ENCODE data around the gene RNF169. TPM values are rescaled to one million over a fixed set of nuclear protein-coding genes. Genes with fewer than 3 reads are reported as not detected.

The RNF169 gene, protein sequence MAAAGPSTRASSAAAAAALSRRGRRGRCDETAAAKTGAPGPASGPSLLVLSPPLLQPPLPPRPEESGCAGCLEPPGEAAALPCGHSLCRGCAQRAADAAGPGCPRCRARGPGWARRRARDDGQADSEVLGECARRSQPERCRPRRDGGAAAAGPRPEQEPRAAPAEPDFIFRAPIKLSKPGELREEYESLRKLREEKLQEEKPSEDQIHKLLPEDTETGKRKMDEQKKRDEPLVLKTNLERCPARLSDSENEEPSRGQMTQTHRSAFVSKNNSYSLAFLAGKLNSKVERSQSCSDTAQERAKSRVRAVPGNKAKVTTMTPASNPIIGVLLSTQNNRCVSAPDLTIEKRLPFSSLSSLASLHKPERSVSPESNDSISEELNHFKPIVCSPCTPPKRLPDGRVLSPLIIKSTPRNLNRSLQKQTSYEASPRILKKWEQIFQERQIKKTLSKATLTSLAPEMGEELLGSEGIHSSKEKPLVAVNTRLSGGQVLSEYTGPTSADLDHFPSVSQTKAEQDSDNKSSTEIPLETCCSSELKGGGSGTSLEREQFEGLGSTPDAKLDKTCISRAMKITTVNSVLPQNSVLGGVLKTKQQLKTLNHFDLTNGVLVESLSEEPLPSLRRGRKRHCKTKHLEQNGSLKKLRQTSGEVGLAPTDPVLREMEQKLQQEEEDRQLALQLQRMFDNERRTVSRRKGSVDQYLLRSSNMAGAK
- total RNA-seq, result 10 to 100 TPM; 13.4 to 34.3 (median 22.8) TPM

DNA sequence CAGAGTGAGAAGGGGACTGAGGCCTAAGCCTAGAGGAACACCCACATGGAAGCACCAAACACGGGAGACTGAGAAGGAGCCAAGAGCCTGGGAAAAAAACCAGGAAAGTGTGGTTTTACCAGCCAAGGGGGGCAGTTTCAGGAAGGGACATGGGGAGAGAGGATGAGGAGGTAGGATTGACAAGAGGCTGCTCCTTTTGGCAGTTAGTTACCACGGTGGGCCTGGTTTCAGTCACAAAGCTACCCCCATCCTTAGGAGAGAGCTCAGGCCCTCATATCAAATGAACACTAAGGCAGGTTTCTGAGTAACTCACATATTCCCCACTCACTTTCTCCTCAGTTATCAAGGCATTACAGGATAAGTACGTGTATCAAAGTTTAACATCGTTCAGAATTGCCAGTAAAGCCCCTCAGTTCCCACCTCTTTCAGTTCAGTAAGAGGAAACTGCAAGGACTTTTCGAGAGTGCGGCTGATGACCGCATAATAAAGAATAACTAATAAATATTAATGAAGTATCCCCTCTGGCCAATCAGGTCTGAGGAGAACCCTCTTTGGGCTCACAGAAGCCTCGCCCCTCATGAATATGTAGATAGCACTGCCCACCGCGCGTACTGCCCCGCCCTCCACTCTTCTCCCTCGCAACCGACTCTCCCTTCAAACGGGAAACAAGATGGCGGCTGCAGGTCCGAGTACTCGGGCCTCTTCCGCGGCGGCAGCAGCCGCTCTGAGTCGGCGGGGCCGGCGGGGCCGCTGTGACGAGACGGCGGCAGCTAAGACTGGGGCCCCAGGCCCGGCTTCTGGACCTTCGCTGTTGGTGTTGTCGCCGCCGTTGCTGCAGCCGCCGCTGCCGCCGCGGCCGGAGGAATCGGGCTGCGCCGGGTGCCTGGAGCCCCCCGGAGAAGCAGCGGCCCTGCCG is at the start of gene RNF169:
RNF169 (plus strand) TSS at position 639 of the 916 bp plus-strand sequence; CDS start at position 671, 32 bp downstream.
- TF ChIP-seq POLR2AphosphoS5 (IDR thresholded peaks at IDR 0.05) (peak; percentile 65 to 75), EP300 (IDR thresholded peaks at IDR 0.05) (no peak), POLR2A (IDR thresholded peaks at IDR 0.05) (peak; percentile 42 to 85 (median 72))
- TF ChIP-seq, protein P1, sequence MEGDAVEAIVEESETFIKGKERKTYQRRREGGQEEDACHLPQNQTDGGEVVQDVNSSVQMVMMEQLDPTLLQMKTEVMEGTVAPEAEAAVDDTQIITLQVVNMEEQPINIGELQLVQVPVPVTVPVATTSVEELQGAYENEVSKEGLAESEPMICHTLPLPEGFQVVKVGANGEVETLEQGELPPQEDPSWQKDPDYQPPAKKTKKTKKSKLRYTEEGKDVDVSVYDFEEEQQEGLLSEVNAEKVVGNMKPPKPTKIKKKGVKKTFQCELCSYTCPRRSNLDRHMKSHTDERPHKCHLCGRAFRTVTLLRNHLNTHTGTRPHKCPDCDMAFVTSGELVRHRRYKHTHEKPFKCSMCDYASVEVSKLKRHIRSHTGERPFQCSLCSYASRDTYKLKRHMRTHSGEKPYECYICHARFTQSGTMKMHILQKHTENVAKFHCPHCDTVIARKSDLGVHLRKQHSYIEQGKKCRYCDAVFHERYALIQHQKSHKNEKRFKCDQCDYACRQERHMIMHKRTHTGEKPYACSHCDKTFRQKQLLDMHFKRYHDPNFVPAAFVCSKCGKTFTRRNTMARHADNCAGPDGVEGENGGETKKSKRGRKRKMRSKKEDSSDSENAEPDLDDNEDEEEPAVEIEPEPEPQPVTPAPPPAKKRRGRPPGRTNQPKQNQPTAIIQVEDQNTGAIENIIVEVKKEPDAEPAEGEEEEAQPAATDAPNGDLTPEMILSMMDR (IDR thresholded peaks at IDR 0.05), result no peak
- Histone ChIP-seq H3K27me3 (no peaks in the 10 kb centered on the region), H3K9me3 (no peaks in the 10 kb centered on the region), H3K4me3 (peak within 1 kb of the TSS; percentile 84 to 93 (median 86)), H3K27ac (peak within 1 kb of the TSS; percentile 96 to 100 (median 97)), H3K4me1 (peaks cover 19 to 34% (median 29%) of the 10 kb centered on the region in 4 donors), H3K36me3 (no peaks in the 10 kb centered on the region)
- ATAC-seq (ENCODE audit: low FRiP score in 2 of 2), result peak; percentile 99 to 100
- peak; percentile 95 to 98 for DNase-seq
- WGBS, 2 donors, result 2 to 5% methylated on average over 10 to 38 of the region's 47 CpGs

DNA sequence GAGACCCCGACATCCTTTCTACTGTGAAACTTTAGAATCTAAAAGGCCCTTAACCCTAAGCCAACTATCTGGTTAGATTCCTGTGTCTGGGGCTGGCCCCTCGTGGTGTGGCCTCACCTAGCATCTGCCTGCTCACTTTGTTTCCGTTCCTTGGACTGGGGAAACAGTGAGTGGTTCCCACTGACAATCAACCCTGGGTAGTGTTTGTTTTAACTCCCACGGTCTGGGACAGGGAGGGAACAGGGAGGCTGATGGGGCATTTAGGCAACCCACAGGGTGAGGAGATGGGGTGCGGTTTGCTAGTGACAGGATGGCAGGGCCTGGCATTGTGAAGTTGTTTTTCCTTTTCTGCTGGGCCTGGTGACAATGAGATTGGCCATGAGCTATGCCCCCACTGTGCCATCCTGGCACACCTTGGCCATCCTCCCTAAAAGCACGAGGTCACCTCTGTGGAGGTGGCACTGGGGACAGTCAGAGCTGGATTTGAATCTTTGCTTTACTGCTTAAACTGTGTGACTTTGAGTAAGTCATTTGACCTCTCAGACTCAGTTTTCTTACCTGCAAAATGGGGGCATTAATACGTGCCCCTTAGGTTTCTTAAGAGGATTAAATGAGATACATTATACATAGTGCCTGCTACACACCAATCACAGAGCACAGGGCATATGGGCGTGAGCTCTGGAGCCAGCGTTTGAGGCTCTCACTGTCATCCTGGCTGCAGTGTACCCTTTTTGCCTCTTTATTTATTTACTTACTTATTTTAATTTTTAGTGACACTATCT is 48.8 kb upstream of the RNF169 start:
- H3K4me1 ChIP-seq, result peaks cover 13 to 23% (median 14%) of the 10 kb centered on the region in 4 donors
- TF ChIP-seq, protein P1 (IDR thresholded peaks at IDR 0.05), result no peak
- TF ChIP-seq POLR2AphosphoS5 (IDR thresholded peaks at IDR 0.05) (no peak), EP300 (IDR thresholded peaks at IDR 0.05) (no peak), POLR2A (IDR thresholded peaks at IDR 0.05) (no peak)
- DNase-seq (no peak), ATAC-seq (ENCODE audit: low FRiP score in 2 of 2) (no peak)
- H3K27ac ChIP-seq, result no peak overlapping the region
- WGBS, 2 donors, result 83 to 85% methylated on average over 7 to 9 of the region's 9 CpGs
- no peaks in the 10 kb centered on the region for H3K9me3 ChIP-seq
- no peak overlapping the region for H3K4me3 ChIP-seq
- no peaks in the 10 kb centered on the region for H3K27me3 ChIP-seq
- H3K36me3 ChIP-seq, result no peaks in the 10 kb centered on the region

DNA sequence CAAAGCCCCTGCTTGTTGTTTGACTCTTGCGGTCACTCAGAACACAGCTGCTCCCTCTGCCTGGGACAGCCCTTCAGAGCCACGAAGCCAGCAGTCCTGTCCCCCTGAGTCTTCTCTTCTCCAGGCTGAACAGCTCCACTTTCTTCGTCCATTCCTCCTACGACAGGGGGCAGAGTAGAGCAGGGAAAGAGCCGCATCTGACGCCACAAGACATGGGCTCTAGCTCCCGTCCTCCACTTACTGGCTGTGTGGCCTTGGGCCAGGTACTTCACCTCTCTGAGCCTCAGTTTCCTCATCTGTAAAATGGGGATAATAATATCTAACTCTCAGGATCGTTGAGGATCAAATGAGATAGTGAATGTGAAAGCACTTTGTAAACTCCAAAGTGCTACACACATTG is 47.3 kb upstream of the RNF169 start:
- 67 to 70% methylated on average over 8 of the region's 8 CpGs for WGBS, 2 donors

More for the DNA sequence above, 47.3 kb upstream of the RNF169 start:
- Histone ChIP-seq H3K36me3 (no peaks in the 10 kb centered on the region), H3K27ac (no peak overlapping the region), H3K9me3 (no peaks in the 10 kb centered on the region), H3K4me3 (no peak overlapping the region), H3K27me3 (no peaks in the 10 kb centered on the region), H3K4me1 (peaks cover 7 to 15% (median 11%) of the 10 kb centered on the region in 4 donors)
- ATAC-seq (ENCODE audit: low FRiP score in 2 of 2) (no peak), DNase-seq (no peak)
- TF ChIP-seq POLR2A (IDR thresholded peaks at IDR 0.05), result no peak
- no peak for TF ChIP-seq POLR2AphosphoS5 (IDR thresholded peaks at IDR 0.05)
- TF ChIP-seq, protein P1 (IDR thresholded peaks at IDR 0.05), result no peak
- TF ChIP-seq EP300 (IDR thresholded peaks at IDR 0.05), result no peak
